Measurements from ENCODE around the gene KRT4. TPM values are rescaled to one million over a fixed set of nuclear protein-coding genes. Genes with fewer than 3 reads are reported as not detected.

The KRT4 gene
- polyA plus RNA-seq, 3 donors = not detected

DNA sequence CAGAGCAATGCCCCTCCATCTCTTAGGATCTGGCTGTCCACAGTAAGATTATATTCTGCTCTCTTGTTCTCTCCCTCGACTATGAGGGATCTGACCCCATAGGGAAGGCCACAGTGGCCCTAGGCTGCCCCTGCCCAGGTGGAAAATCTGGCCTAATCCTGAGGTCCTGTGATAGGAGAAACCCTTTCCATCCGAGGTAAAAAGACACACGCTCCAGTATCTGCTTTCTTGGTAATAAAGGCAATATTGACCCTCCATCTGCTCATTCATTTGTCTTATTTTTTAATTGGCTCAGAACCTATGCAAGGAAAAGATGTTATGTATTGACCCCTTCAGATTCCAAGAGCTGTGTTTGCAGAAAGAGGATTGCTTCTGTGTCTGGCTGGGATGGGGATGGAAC lies 46.5 kb downstream of the KRT4 start:
- no CpG with 5 or more reads among the region's 3 CpGs for WGBS (ENCODE audit: insufficient coverage)
- H3K27me3 Mint-ChIP-seq (ENCODE audit: low read depth in 3 of 3) = peaks cover 3 to 12% (median 7%) of the 10 kb centered on the region in 3 donors
- H3K9me3 Mint-ChIP-seq = peaks cover 0 to 5% (median 3%) of the 10 kb centered on the region in 7 donors
- DNase-seq = no peak
- Histone ChIP-seq H3K9ac (ENCODE audit: insufficient read depth, low read length, poor library complexity, severe bottlenecking) (no peak overlapping the region), H2AFZ (ENCODE audit: insufficient read depth, low read depth, low read length, poor library complexity, severe bottlenecking) (no peak overlapping the region), H3K9me3 (replicated peaks in 1 of 2; ENCODE audit: control insufficient read depth in 1 of 2, insufficient read depth in 1 of 2, low read length in 2 of 2) (peaks cover 0 to 5% of the 10 kb centered on the region in 2 donors), H4K20me1 (ENCODE audit: insufficient read depth, low read length) (no peaks in the 10 kb centered on the region), H3K36me3 (replicated peaks in 1 of 2; ENCODE audit: control insufficient read depth in 1 of 2, insufficient read depth in 2 of 2, low read length in 2 of 2) (no peaks in the 10 kb centered on the region), H3K4me1 (ENCODE audit: control insufficient read depth in 1 of 2, insufficient read depth in 2 of 2, low read length in 2 of 2) (no peaks in the 10 kb centered on the region), H3K4me2 (replicated peaks; ENCODE audit: extremely low read depth, low read length, poor library complexity, severe bottlenecking) (no peak overlapping the region), H3K4me3 (replicated peaks in 1 of 3; ENCODE audit: low read depth in 2 of 3, low read length in 3 of 3) (no peak overlapping the region), H3K27ac (ENCODE audit: low read depth in 1 of 2, low read length in 2 of 2) (no peak overlapping the region), H3K79me2 (ENCODE audit: insufficient read depth, low read length) (no peaks in the 10 kb centered on the region), H3K27me3 (ENCODE audit: control insufficient read depth in 2 of 2, insufficient read depth in 2 of 2, low read length in 2 of 2) (no peaks in the 10 kb centered on the region)
- H3K36me3 Mint-ChIP-seq = no peaks in the 10 kb centered on the region
- no peak overlapping the region for H3K4me3 Mint-ChIP-seq
- H3K27ac Mint-ChIP-seq = no peak overlapping the region
- TF ChIP-seq, protein P1, sequence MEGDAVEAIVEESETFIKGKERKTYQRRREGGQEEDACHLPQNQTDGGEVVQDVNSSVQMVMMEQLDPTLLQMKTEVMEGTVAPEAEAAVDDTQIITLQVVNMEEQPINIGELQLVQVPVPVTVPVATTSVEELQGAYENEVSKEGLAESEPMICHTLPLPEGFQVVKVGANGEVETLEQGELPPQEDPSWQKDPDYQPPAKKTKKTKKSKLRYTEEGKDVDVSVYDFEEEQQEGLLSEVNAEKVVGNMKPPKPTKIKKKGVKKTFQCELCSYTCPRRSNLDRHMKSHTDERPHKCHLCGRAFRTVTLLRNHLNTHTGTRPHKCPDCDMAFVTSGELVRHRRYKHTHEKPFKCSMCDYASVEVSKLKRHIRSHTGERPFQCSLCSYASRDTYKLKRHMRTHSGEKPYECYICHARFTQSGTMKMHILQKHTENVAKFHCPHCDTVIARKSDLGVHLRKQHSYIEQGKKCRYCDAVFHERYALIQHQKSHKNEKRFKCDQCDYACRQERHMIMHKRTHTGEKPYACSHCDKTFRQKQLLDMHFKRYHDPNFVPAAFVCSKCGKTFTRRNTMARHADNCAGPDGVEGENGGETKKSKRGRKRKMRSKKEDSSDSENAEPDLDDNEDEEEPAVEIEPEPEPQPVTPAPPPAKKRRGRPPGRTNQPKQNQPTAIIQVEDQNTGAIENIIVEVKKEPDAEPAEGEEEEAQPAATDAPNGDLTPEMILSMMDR (IDR thresholded peaks at IDR 0.05) = no peak
- intact Hi-C loops (cut with micrococcal nuclease) = no loop called here
- H3K4me1 Mint-ChIP-seq = no peaks in the 10 kb centered on the region

DNA sequence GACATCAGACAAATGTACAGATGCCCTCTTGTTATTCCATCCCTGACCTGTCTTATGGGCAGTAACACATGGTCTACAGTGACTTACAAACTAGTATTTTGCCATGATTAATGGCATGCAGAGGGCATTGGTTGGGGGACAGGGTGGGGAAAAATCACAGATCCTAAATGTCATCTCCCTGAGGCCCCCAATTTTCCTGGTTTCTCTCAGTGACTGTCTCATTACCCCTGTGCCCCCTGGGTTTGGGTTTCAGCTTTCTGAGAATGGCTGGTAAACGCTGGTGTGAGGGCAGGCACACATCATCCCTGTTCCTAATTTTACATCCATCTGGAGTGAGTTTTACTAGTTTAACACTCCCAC lies 46.9 kb downstream of the KRT4 start:
- Histone ChIP-seq H3K27ac (ENCODE audit: low read depth in 1 of 2, low read length in 2 of 2) (no peak overlapping the region), H3K79me2 (ENCODE audit: insufficient read depth, low read length) (no peaks in the 10 kb centered on the region), H3K9me3 (replicated peaks in 1 of 2; ENCODE audit: control insufficient read depth in 1 of 2, insufficient read depth in 1 of 2, low read length in 2 of 2) (peaks cover 2 to 8% of the 10 kb centered on the region in 2 donors), H3K4me2 (replicated peaks; ENCODE audit: extremely low read depth, low read length, poor library complexity, severe bottlenecking) (no peak overlapping the region), H3K27me3 (ENCODE audit: control insufficient read depth in 2 of 2, insufficient read depth in 2 of 2, low read length in 2 of 2) (no peaks in the 10 kb centered on the region), H4K20me1 (ENCODE audit: insufficient read depth, low read length) (no peaks in the 10 kb centered on the region), H3K4me3 (replicated peaks in 1 of 3; ENCODE audit: low read depth in 2 of 3, low read length in 3 of 3) (no peak overlapping the region), H2AFZ (ENCODE audit: insufficient read depth, low read depth, low read length, poor library complexity, severe bottlenecking) (no peak overlapping the region), H3K36me3 (replicated peaks in 1 of 2; ENCODE audit: control insufficient read depth in 1 of 2, insufficient read depth in 2 of 2, low read length in 2 of 2) (no peaks in the 10 kb centered on the region), H3K9ac (ENCODE audit: insufficient read depth, low read length, poor library complexity, severe bottlenecking) (no peak overlapping the region), H3K4me1 (ENCODE audit: control insufficient read depth in 1 of 2, insufficient read depth in 2 of 2, low read length in 2 of 2) (no peaks in the 10 kb centered on the region)
- intact Hi-C loops (cut with micrococcal nuclease) = no loop called here
- no peak for DNase-seq
- Mint-ChIP-seq H3K36me3 (no peaks in the 10 kb centered on the region), H3K4me3 (no peak overlapping the region), H3K4me1 (no peaks in the 10 kb centered on the region), H3K9me3 (peaks cover 0 to 10% (median 5%) of the 10 kb centered on the region in 7 donors), H3K27ac (no peak overlapping the region), H3K27me3 (ENCODE audit: low read depth in 3 of 3) (peaks cover 3 to 10% (median 7%) of the 10 kb centered on the region in 3 donors)
- TF ChIP-seq, protein P1 (IDR thresholded peaks at IDR 0.05) = no peak
- no CpG with 5 or more reads among the region's 1 CpG for WGBS (ENCODE audit: insufficient coverage)

Data from CD14-positive monocyte (primary cell).